VCaP (cell line): ENCODE results near the gene CBFA2T3.
"Not testable (repeated sequence)": the region's sequence is repeated elsewhere in the genome, so short reads cannot be mapped to it uniquely, and the experiment has no call there.

Experiments
- H3K27ac ChIP-seq: fragments of 450-650 bp; 2 replicates; pipeline ENCODE4 v1.5.1; 2017
- CTCF ChIP-seq: fragments of 450-650 bp; conservative IDR thresholded peaks from 2 replicates; pipeline ENCODE4 v1.5.1; 2017; ENCODE audit warnings: mild to moderate bottlenecking, moderate library complexity

The CBFA2T3 gene

GRCh38 chr16:88922826-88923410 lies 54.1 kb downstream of the CBFA2T3 start:
- no peak for TF ChIP-seq CTCF
- H3K27ac ChIP-seq: no peak overlapping the region

GRCh38 chr16:88922114-88922825 lies 54.7 kb downstream of the CBFA2T3 start:
- H3K27ac ChIP-seq: no peak overlapping the region
- no peak for TF ChIP-seq CTCF

GRCh38 chr16:88921591-88921990 lies 55.4 kb downstream of the CBFA2T3 start:
- no peak overlapping the region for H3K27ac ChIP-seq
- TF ChIP-seq CTCF: no peak

GRCh38 chr16:88920618-88921590 lies 56.1 kb downstream of the CBFA2T3 start:
- no peak for TF ChIP-seq CTCF
- no peak overlapping the region for H3K27ac ChIP-seq

GRCh38 chr16:88919936-88920335 lies 57.1 kb downstream of the CBFA2T3 start:
- no peak overlapping the region for H3K27ac ChIP-seq
- TF ChIP-seq CTCF: no peak

GRCh38 chr16:88918896-88919295 lies 58.1 kb downstream of the CBFA2T3 start:
- not testable (repeated sequence) for H3K27ac ChIP-seq

GRCh38 chr16:88917915-88918627 lies 58.9 kb downstream of the CBFA2T3 start:
- no peak overlapping the region for H3K27ac ChIP-seq
- TF ChIP-seq CTCF: no peak
